HAP-1 (cell line): ENCODE measurements around the gene RPS6KA2.
A peak's percentile ranks its signal among the peaks of the same experiment; 100 is the strongest.

Source experiments
- DNase-seq, 2 experiments: peaks; one replicate each; pipeline ENCODE4 v3.0.0-alpha.2; 2016 to 2020; ENCODE audit warnings: low spot score in 2 of 2
- H3K27me3 ChIP-seq: fragments of 250-450 bp; sonication (Bioruptor Pico); 2 replicates; pipeline ENCODE4 v1.5.1; 2020; ENCODE audit warnings: low read depth, mild to moderate bottlenecking, moderate library complexity
- H3K36me3 ChIP-seq: fragments of 250-450 bp; sonication (Bioruptor Pico); replicated peaks from 2 replicates; pipeline ENCODE4 v1.5.1; 2020; ENCODE audit warnings: mild to moderate bottlenecking
- H3K4me1 ChIP-seq: fragments of 250-450 bp; sonication (Bioruptor Pico); 2 replicates; pipeline ENCODE4 v1.5.1; 2020; ENCODE audit warnings: mild to moderate bottlenecking
- H3K4me3 ChIP-seq: fragments of 250-450 bp; sonication (Bioruptor Pico); 2 replicates; pipeline ENCODE4 v1.5.1; 2020; ENCODE audit warnings: mild to moderate bottlenecking, moderate library complexity
- H3K9me3 ChIP-seq: fragments of 250-450 bp; sonication (Bioruptor Pico); 2 replicates; pipeline ENCODE4 v1.5.1; 2020; ENCODE audit warnings: mild to moderate bottlenecking, moderate library complexity
- in situ Hi-C: fragments of 300-500 bp; cut with MboI; formaldehyde crosslinking; loops from 3 replicates; pipeline ENCODE4 v1.14.3; 2020; ENCODE audit warnings: low sequenced_read_pairs, inconsistent platforms, mixed read lengths

Gene RPS6KA2

GRCh38 chr6:166567107-166567506 is 59.9 kb downstream of the RPS6KA2 start:
- no peaks in the 10 kb centered on the region for H3K4me1 ChIP-seq
- no peaks in the 10 kb centered on the region for H3K36me3 ChIP-seq
- H3K9me3 ChIP-seq = no peaks in the 10 kb centered on the region
- in situ Hi-C loops = no loop called here
- no peak overlapping the region for H3K4me3 ChIP-seq
- H3K27me3 ChIP-seq = no peaks in the 10 kb centered on the region
- no peak for DNase-seq

- Histone ChIP-seq H3K27me3 (no peaks in the 10 kb centered on the region), H3K4me3 (no peak overlapping the region), H3K36me3 (no peaks in the 10 kb centered on the region), H3K4me1 (no peaks in the 10 kb centered on the region), H3K9me3 (no peaks in the 10 kb centered on the region)
- DNase-seq = no peak
- in situ Hi-C loops = no loop called here
These were observed 60.7 kb downstream of the RPS6KA2 start for GRCh38 chr6:166566026-166567011.

DNA sequence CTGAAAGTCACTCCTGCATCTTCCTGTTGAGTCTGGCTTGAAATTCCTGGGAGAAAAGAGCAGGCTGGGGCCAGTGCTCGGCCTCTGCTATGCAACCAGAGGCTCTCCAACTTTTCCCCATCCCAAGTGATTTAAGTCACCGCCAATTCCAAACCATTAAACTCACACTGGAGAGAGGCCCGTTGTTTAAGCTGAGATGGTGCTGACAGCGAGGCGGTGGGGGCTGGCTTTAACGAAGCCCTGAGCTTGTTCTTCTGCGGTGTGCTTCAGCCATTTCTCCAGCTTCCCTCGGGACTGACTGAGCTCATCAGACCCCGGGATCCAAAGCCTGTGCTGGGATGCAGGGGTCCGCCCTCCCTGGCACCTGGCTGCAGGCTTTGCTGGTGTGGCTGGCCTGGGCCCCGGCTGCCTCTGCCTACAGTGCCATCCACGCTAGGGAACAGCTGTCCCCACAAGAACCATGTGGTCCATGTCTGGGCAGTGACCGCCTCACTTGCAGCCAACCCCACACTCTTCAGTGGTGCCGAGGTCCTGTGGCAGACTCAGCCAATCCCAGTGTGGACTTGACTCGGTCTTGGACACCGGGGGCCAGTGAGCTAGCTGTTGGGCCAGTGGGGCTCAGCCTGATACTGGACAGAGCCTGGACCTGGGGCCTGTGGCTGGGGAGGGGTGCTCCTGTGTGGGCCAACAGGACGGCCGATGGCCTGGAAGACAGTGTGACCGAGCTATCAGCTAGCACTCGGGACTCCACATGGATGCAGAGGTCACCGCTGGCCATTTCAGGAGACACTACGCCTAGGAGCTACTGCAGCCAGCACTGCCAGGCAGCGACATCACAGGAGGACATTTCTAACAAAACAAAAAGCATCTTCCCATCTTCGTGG is 61.7 kb downstream of the RPS6KA2 start:
- no peak for DNase-seq
- H3K27me3 ChIP-seq = no peaks in the 10 kb centered on the region
- no peaks in the 10 kb centered on the region for H3K9me3 ChIP-seq
- H3K4me1 ChIP-seq = peaks cover 7% of the 10 kb centered on the region
- H3K4me3 ChIP-seq = no peak overlapping the region
- no peaks in the 10 kb centered on the region for H3K36me3 ChIP-seq
- in situ Hi-C loops = no loop called here

DNA sequence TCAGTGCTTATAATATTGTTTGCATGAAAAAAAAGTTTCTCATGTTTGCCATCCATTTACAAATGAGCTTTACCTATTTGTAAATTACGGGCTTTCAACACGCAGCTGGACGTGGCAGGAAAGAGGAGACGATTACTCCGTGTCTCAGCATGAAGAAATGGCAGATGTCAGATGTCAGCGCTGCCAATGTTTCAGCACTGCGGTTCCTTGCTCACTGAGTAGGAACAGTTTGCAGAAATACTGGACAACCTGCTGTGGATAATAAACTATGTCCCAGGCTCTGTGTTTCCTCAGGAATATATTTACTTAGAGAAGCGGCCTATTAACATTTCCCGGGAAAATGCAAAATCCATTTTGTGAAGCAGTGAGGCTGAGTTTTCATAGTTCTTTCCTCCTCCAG is 63.2 kb downstream of the RPS6KA2 start:
- Histone ChIP-seq H3K36me3 (no peaks in the 10 kb centered on the region), H3K4me1 (peaks cover 15% of the 10 kb centered on the region)
- in situ Hi-C loops = no loop called here

GRCh38 chr6:166563200-166563599 is 63.9 kb downstream of the RPS6KA2 start:
- Histone ChIP-seq H3K9me3 (no peaks in the 10 kb centered on the region), H3K4me3 (no peak overlapping the region), H3K36me3 (no peaks in the 10 kb centered on the region), H3K4me1 (peaks cover 15% of the 10 kb centered on the region), H3K27me3 (no peaks in the 10 kb centered on the region)
- DNase-seq = no peak
- in situ Hi-C loops = no loop called here

More for the DNA sequence above, 63.2 kb downstream of the RPS6KA2 start:
- Histone ChIP-seq H3K4me3 (no peak overlapping the region), H3K27me3 (no peaks in the 10 kb centered on the region), H3K9me3 (no peaks in the 10 kb centered on the region)
- no peak for DNase-seq

GRCh38 chr6:166562726-166563125 is 64.3 kb downstream of the RPS6KA2 start:
- peaks cover 15% of the 10 kb centered on the region for H3K4me1 ChIP-seq
- H3K27me3 ChIP-seq = no peaks in the 10 kb centered on the region
- no peak for DNase-seq
- no peaks in the 10 kb centered on the region for H3K9me3 ChIP-seq
- in situ Hi-C loops = no loop called here
- no peaks in the 10 kb centered on the region for H3K36me3 ChIP-seq
- H3K4me3 ChIP-seq = no peak overlapping the region

- DNase-seq = no peak
- H3K27me3 ChIP-seq = no peaks in the 10 kb centered on the region
- peaks cover 15% of the 10 kb centered on the region for H3K4me1 ChIP-seq
- H3K4me3 ChIP-seq = no peak overlapping the region
- no peaks in the 10 kb centered on the region for H3K9me3 ChIP-seq
- in situ Hi-C loops = no loop called here
- H3K36me3 ChIP-seq = no peaks in the 10 kb centered on the region
These were observed 65.2 kb downstream of the RPS6KA2 start for GRCh38 chr6:166561771-166562359.

DNA sequence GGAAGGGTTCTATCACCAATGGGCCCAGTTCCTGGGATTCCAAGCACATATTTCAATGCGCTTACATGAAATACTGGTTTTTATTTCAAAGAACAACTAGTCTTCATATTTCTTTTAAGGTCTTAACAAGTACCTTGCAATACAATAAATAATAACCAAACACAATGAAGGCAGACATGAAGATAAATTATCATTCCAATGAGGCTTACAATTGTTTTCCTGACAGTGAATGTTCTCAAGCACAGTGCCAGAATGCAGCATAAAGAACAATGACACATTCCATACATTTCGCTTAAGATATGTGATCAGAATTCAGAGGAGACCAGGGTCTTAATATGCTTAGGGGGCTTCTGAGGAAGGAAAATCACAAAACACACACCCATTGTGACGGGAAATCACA is 66.8 kb downstream of the RPS6KA2 start:
- in situ Hi-C loops = no loop called here
- peaks cover 15% of the 10 kb centered on the region for H3K4me1 ChIP-seq
- DNase-seq = peak in 1 of 2 experiments; percentile 36
- H3K4me3 ChIP-seq = no peak overlapping the region
- H3K9me3 ChIP-seq = no peaks in the 10 kb centered on the region
- no peaks in the 10 kb centered on the region for H3K27me3 ChIP-seq
- H3K36me3 ChIP-seq = no peaks in the 10 kb centered on the region

DNA sequence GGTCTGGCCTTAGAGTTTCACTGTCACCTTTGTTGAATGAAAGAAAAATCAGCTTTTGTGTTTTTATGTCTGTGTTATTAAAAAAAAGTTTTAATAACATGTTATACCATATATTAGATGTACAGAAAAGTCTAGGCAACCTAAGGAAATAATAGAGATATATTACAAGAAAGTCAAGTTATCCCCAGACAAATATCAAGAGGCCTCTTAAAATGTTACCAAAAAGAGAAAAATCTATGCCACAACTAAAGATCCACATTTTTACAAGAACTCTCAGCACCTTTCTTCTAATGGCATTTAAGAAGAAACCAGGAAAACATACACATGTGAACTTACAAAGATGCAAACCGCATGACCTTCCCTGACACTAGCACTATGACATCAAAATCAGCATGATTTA is 67.4 kb downstream of the RPS6KA2 start:
- H3K36me3 ChIP-seq = no peaks in the 10 kb centered on the region
- H3K4me1 ChIP-seq = peaks cover 15% of the 10 kb centered on the region
- no peaks in the 10 kb centered on the region for H3K27me3 ChIP-seq
- no peak overlapping the region for H3K4me3 ChIP-seq
- in situ Hi-C loops = no loop called here
- DNase-seq = no peak
- no peaks in the 10 kb centered on the region for H3K9me3 ChIP-seq

DNA sequence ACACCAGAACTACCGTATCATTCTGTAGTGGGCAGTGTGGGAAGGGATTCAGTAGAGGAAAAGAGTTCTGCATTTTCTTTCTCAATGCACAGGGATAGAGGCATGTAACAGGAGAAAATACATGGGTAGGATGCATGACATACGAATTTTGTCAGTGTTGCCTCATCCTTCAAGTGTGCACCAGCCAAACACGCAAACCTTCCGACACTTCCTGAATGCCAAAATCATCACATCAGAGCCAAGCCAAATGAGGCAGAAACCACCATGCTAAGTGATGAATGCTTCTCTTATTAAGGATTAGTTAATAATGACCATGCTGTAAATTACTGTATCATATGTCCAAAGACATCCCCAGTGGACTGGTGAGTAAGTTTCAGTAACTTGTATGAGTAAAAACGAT is 67.8 kb downstream of the RPS6KA2 start:
- in situ Hi-C loops = no loop called here
- peaks cover 15% of the 10 kb centered on the region for H3K4me1 ChIP-seq
- no peaks in the 10 kb centered on the region for H3K27me3 ChIP-seq
- no peaks in the 10 kb centered on the region for H3K9me3 ChIP-seq
- H3K36me3 ChIP-seq = no peaks in the 10 kb centered on the region
- H3K4me3 ChIP-seq = no peak overlapping the region
- no peak for DNase-seq

- Histone ChIP-seq H3K36me3 (no peaks in the 10 kb centered on the region), H3K9me3 (no peaks in the 10 kb centered on the region), H3K27me3 (no peaks in the 10 kb centered on the region), H3K4me1 (peaks cover 15% of the 10 kb centered on the region), H3K4me3 (no peak overlapping the region)
- no peak for DNase-seq
- in situ Hi-C loops = no loop called here
These were observed 68.7 kb downstream of the RPS6KA2 start for GRCh38 chr6:166558156-166559005.

DNA sequence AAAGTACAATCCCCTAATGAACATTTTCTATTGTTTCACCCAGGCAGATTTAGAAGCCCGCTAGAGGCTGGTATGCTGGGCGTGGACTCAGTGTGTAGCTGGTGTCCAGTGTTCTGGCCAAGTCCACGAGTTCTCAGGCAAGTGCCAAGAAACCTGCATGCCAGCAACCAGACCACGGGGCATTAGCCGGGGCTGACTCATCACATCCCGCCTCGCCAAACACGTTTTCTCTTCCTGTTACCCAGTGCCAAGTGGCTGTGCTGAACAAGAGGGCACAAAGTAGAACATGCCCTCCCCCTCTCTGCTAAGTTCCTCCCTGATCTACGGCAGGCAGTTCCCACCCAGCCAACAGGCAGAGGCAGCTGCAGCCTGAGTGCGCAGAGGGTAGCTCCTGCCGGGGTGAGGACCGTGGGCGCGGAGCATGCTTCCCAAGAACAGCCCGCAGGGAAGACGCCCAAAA is 70.2 kb downstream of the RPS6KA2 start:
- Histone ChIP-seq H3K36me3 (no peaks in the 10 kb centered on the region), H3K9me3 (no peaks in the 10 kb centered on the region), H3K4me3 (no peak overlapping the region), H3K27me3 (no peaks in the 10 kb centered on the region), H3K4me1 (peaks cover 15% of the 10 kb centered on the region)
- in situ Hi-C loops = no loop called here
- DNase-seq = no peak

GRCh38 chr6:166556336-166556735 is 70.7 kb downstream of the RPS6KA2 start:
- Histone ChIP-seq H3K36me3 (no peaks in the 10 kb centered on the region), H3K4me1 (peaks cover 15% of the 10 kb centered on the region), H3K9me3 (no peaks in the 10 kb centered on the region), H3K4me3 (no peak overlapping the region), H3K27me3 (no peaks in the 10 kb centered on the region)
- no peak for DNase-seq
- in situ Hi-C loops = no loop called here
